GM21526 (cell line): ENCODE measurements around the gene TTYH1.

ENCODE experiments used
- ATAC-seq: cut with Tn5 transposase; IDR thresholded peaks from one replicate; pipeline ENCODE4 v1.9.1; 2021; ENCODE audit warnings: moderate library complexity; ENCODE audit not compliant: unreplicated experiment, low FRiP score

Gene TTYH1

GRCh38 chr19:54470991-54471782 lies 55.9 kb downstream of the TTYH1 start:
- ATAC-seq: no peak

- no peak for ATAC-seq
These were observed 58.0 kb downstream of the TTYH1 start, which contains the start of gene CDC42EP5 for GRCh38 chr19:54473071-54473891. Gene CDC42EP5, minus strand, starts transcription at chr19:54473296. Its CDS starts 7,749 bp downstream, at chr19:54465547.

- no peak for ATAC-seq
These were observed 58.7 kb downstream of the TTYH1 start for GRCh38 chr19:54473892-54474372.

GRCh38 chr19:54475706-54476105 lies 60.4 kb downstream of the TTYH1 start:
- ATAC-seq: no peak

- ATAC-seq: no peak
These were observed 62.4 kb downstream of the TTYH1 start for GRCh38 chr19:54477650-54478049.

- no peak for ATAC-seq
These were observed 63.5 kb downstream of the TTYH1 start for GRCh38 chr19:54478677-54479266.

GRCh38 chr19:54480051-54480450 lies 64.8 kb downstream of the TTYH1 start:
- no peak for ATAC-seq

- ATAC-seq: no peak
These were observed 66.2 kb downstream of the TTYH1 start for GRCh38 chr19:54481326-54481930.

- ATAC-seq: no peak
These were observed 67.6 kb downstream of the TTYH1 start for GRCh38 chr19:54482889-54483288.

- no peak for ATAC-seq
These were observed 69.2 kb downstream of the TTYH1 start for GRCh38 chr19:54484451-54484850.

GRCh38 chr19:54485851-54486250 lies 70.6 kb downstream of the TTYH1 start:
- no peak for ATAC-seq
